GM18873 (cell line): Measurements from ENCODE around the gene FXYD2.

Source experiments
- ATAC-seq: cut with Tn5 transposase; IDR thresholded peaks from one replicate; pipeline ENCODE4 v1.9.1; 2021; ENCODE audit warnings: mild to moderate bottlenecking, moderate library complexity, moderate number of reproducible peaks; ENCODE audit not compliant: unreplicated experiment, low FRiP score

FXYD2 gene

DNA sequence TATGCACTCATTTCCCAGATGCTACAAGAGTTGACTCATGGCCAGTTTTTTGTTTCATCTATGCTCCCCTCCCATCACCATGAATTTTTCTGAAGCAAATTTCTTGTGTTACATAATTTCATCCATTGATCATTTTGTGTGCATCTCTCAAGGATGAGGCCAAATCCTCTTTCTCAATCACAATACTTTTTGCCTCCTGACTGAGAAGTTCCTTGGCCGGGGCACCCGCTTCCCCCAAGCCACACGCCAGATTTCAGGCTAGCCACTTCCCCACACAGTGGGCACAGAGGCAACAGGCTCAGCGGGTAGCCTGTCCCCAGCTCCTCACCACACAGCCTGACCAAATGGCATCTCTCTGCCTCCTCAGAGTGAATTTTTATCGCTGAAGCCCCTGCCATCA, 17.7 kb downstream of the FXYD2 start:
- no peak for ATAC-seq

DNA sequence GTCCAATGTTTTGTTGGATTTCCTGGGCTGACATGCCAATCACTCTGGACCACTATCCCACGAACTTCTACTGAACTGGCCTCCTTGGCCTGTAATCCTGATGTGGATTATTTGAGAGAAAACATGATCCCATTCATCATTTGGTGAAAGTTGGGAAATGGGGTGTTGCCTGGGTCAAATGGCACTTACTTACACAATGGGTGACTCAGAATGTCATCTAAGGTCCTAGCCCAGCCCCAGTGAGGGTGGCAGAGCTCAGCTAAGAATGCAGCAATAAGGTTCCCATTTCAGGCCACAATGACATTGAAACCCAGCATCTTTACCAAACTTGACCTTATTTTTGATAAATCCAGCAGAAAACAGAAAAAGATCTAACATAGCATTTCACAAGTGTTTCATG, 19.5 kb downstream of the FXYD2 start:
- no peak for ATAC-seq

- ATAC-seq, result no peak
Observed at GRCh38 chr11:117803896-117804295, 20.6 kb downstream of the FXYD2 start.

GRCh38 chr11:117799634-117800033, 24.9 kb downstream of the FXYD2 start:
- no peak for ATAC-seq

- no peak for ATAC-seq
Observed at GRCh38 chr11:117796872-117797529, 27.5 kb downstream of the FXYD2 start, which contains the start of gene DSCAML1. Gene DSCAML1, minus strand, starts transcription at chr11:117797216. Its CDS starts 137 bp downstream, at chr11:117797079.

DNA sequence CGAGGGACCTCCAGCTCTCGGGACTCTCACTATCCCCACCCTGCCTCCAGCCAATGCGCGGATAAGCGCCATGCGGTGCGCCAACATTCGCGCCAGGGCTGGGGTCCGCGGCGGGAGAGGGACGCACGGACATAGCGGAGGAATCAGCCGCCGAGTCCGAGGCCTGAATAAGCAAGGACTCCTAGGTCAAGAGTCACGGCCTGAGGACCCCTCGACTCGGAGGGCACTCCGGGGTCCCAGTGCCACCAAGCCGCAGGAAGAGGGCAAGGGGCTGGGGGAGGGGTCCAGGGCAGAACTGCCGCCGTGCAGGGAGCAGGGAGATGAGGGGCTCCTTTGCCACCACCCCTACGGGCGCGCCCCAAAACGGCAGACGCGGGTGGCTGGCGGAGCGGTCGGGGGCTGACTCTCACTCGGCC, 28.1 kb downstream of the FXYD2 start:
- ATAC-seq, result no peak

DNA sequence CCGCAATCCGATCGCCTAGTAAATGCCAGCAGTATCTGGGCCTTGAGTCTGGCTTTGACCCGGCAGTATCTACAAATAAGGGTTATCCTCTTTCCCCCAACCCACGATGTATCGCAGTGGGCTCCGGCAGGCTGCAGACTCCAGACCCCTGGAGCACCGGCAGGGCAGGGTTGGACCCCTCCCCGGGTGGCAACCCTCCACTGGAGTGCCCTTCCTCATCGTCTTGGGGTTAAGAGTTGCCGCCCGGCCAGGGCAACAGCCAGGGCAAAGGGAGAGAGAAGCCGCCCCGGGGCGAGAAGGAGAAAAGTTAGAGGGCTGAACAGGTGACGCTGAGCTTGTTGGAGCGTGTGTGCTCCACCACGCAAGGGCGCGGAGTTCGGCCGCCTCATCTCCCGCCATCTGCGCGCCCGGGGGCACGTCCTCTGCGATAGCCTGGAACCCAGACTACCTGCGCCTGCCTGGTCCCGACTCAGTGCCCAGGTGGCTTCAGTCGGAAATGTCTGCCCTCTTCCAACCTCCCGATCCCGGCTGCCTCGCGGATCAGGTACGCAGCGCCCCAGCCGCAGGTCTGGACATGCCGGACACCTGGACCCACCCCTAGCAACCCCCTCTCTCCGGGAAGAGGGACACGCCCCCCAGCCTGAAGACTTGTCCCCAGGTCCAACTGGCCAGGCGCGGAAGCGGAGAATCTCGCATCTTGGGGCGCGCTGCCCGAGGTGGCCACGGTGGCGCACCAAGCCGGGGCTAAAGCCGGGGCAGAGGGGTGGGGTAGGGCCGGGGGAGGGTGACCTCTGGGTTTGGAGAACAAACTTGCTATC, 28.7 kb downstream of the FXYD2 start:
- ATAC-seq, result no peak

DNA sequence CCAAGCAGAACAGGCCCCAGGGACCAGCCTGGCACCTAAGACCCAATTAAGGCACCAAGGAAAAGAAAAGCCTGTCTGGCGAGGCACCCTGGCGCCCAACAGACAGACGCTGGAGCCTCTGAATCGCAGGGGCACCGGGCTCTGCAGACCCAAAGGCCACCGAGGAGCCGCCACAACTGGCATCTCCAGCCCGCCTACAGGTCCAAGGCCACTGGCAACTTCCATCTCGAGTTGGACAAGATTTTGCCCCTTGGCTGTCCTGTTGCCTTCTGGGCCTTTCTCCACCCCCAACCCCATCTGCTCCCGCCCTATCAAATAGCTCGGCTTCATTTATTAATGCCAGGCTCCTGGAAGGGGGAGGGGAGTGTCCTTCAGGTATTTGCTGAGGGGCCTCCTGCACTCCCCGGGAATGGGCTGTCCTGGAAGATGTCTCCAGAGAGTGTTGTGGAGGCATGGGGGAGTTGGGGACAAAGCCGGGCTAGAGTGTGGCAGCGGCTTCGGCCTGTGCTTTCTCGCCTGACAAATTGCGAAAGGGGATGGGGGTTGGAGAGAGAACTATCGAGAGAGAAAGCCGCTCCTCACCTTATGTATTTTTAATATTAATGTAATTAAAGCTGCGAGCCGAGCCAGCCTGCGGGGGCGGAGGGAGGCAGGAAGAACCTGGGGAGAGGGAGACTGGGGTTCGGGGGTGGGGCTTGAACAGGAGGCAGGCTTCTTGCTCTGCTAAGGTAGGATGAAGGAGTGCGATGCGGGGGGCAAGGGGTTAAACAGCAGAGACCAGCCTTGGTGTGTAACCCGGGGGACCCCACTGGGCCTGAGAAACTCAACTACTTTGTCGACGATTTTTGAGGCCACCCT, 29.5 kb downstream of the FXYD2 start:
- ATAC-seq, result no peak

DNA sequence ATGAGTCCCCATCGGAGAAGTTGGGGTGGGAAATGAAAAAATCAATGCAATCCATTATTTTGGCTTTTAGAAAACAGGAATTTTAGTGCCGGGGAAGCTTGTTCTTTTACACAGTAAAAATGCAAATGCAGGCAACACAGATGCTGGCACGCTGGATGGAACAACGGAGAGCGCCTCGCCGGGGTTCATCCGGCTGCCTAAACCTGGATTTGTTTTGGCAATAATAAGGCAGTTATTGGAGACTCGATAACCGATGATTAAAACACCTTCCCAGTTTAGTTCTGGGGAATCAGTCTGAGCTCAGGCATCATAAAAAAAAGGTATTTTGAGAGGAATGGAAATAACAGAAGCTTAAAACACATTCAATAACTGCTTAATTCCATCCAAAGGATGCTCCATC, 30.4 kb downstream of the FXYD2 start:
- no peak for ATAC-seq

DNA sequence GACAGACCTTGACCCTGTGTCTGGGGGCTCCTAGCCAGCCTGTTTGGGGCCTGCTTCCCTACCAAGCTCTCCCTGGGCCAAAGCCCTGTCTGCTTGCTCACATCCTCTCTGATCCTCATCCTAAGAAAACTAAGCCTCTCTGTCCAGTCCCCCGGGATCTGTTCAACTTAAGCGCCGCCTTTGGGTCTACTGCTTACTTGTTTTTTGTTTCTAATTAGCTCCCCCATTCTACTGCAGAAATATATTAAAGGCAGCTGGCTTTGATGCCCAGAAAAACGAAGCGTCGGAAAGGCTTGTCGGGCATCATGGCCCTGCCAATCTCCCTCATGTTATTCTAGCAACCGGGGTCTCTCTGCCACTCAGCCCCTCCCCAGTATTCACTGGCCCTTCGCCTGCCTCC, 31.0 kb downstream of the FXYD2 start:
- ATAC-seq, result no peak

DNA sequence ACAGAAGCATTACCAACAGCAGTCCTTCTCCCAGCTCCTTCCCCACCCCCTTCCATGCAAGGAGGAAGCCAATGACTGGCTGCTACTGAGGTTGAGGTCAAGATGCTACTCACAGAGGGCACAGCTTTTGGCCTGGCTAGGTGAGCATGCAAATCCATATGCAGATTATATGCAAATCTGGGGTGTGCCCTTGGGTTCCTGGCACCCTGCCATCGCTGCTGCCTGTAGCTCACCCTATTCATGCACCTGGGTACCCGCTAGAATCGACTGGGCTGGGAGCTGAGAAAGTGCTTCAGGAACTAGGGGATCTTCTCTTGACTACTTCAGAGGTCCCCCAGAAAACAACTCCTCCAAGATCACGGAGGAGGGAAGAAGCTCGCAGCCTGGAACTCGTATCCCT, 31.6 kb downstream of the FXYD2 start:
- no peak for ATAC-seq

GRCh38 chr11:117792241-117792640, 32.3 kb downstream of the FXYD2 start:
- no peak for ATAC-seq

DNA sequence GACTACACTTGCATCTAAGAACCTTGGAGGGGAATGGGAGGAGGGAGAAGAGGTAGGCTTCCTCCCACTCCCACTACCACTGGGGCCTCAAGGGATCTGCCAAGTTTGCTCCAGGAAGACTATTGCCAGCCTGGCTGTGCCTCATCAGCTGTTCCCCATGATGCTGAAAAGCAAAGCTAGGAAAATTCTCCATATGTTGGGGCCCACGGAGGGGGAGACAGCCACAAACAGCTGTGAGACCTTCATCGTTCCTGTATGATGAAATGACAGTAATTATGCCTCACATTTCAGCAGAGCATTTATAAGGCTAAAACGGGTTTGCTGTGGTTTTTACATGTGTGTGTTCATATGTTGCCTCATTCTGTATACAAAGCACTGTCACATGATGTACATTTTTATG, 34.3 kb downstream of the FXYD2 start:
- no peak for ATAC-seq

DNA sequence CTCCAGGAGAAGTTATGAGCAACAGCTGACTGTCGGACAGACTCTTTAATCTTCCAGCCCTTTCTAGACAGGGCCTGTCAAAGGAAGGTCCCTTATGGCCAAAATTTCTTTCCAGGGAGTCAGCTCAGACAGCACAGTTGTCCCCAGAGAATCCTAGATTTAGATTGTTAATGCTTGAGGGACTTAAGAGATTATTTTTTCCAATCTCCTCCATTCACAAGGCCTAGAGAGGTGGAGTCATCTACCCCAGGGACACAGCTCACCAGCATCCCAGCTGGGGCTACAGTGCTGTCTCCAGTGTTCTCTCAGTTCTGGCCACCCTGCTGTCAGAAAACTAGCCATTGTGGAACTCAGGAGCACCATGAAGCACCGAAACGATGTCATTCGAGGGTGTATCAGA, 35.3 kb downstream of the FXYD2 start:
- no peak for ATAC-seq

DNA sequence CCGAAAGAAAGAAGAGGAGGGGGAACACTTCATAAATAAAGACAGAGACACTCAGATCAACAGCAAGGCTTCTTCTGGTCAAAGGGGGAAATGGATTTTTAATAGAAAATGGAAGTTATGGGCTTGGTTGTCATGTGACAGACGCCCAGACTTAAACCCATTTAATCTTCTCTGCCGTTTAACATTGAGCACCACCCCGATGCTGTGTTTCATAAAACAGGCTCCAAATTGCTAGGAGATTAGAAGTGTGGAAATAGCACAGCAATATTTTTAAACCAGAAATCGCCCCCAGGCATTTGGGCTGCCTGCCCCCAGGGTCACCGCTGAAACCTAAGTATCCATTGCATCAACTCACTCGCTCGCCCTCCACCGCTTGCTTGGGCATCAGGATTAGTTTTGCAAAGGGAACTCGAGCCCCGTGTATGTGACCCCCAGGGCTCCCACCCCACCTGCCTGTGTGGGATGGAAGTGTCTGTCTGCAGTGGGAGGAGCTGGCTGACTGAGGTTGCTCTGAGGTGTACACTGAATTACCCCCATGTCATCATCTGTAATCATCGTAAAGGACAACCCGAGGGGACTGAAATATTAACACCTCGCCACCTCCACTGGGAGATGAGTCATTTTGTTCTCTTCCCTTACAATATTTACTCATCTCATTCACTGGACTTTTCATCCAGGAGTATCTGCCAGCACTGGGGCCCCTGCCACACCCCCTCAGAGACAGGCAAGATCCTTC, 38.2 kb downstream of the FXYD2 start:
- ATAC-seq, result no peak

DNA sequence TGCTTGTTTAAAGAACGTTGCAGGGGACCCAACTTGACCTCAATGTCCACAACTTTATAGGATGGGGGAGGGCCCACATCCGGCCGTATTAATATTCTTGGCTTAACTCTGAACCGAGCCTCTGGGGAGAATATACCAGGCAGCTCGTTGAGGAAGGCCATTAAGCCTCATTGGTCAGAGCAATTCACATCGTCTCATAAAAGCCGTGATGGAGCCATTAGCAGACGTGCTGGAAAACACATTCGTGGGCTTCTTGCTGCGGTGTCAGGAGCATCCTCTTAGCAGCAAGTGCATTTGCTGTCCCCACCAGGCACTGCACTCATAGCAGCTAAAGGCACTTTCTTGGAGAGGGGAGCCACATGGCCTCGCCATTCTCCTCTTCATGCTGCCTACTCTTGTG, 42.4 kb downstream of the FXYD2 start:
- no peak for ATAC-seq

DNA sequence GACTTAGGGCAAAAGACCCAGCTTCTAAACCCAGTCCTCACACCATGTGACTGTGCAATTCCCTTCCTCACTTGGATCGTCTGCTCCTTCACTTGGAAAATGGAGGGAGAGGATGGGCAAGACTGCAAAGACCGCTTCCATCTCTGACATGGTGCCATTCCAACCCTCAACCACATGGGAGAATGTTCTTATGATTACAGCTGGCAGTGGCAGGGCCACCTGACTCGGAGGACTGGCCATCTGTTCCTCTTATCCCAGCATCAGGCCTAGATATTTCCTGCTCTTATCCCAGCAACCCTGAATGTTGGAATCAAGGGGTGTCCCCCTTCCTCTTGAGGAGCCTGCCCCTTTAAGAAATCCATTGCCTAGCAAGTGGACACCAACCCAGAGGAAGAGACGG, 42.9 kb downstream of the FXYD2 start:
- ATAC-seq, result no peak

DNA sequence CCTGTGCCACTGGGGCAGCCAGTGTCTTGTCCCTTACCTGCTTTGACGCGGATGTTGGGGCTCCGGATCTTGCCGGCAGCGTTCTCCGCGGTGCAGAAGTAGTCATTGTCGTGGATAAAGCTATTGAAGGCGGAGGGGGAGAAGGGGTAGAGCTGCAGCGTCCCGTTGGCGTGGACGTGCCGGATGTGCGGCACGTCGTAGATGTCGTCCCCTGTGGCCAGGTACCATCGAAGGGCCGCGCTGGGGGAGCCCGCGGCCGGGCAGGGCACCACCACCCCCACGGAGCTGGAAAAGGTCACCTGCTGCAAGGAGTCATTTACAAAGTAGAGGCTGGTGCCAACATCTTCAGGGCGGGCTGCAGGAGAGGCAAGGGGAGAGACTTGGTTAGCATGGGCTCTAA, 44.1 kb downstream of the FXYD2 start:
- ATAC-seq, result no peak

DNA sequence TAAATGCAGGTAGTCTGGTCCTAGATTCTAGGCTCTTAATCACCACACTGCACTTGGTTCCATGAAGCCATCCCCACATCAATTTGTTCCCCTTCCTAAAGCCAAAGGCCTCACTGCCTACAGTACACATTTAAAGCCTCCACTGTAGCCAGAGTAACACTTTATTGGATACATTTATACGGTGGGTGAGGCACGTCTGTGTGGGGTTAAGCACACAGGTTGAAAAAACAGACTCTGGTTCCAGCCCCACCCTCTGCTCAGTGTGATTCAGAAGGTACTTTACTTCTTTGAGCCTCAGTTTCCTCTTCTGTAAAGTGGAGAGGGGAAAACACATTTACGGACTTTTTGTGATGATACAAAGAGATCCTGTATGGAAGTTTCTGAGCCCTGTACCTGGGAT, 50.0 kb downstream of the FXYD2 start:
- ATAC-seq, result no peak

DNA sequence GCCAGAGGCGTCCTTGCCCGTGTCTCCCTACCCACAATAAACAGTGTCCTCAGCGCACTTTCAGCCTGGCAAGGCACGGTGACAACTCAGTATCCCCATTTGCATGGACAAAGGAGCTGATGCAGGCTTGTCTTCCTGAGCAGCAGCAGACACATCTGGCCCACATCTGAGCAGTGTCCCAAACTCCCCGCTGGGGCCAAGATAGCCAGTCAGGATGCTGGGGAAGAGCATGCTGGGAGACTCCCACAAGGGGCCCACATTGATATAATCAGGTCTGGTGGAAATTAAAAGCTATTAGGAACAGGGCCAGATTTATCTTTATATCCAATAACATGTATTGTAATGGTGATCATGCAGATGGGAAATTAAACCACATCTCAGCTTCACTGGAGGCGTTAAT, 52.2 kb downstream of the FXYD2 start:
- ATAC-seq, result no peak
